SU-DHL-6 (cell line): ENCODE measurements around the gene SERINC2.

Experiments
- H2AFZ ChIP-seq: fragments of 200-600 bp; sonication (generic); 2 replicates; pipeline ENCODE4 v1.6.1; 2014; ENCODE audit warnings: low read depth, mild to moderate bottlenecking, moderate library complexity, mixed read lengths, antibody characterized with exemption, low read length; ENCODE audit not compliant: severe bottlenecking
- H3F3A ChIP-seq: fragments of 200-600 bp; shearing (Covaris generic); 2 replicates; pipeline ENCODE4 v1.6.0; 2016; ENCODE audit warnings: antibody characterized with exemption, mild to moderate bottlenecking; ENCODE audit not compliant: insufficient read depth
- H3K27ac ChIP-seq: fragments of 200-600 bp; sonication (generic); 2 replicates; pipeline ENCODE4 v1.5.1; 2016; ENCODE audit warnings: low read depth, mild to moderate bottlenecking, low read length, moderate library complexity, mixed read lengths
- H3K27me3 ChIP-seq: fragments of 200-600 bp; sonication (generic), shearing (Covaris generic); 2 replicates; pipeline ENCODE4 v1.6.0; 2014; ENCODE audit warnings: mild to moderate bottlenecking, low read length
- H3K36me3 ChIP-seq: fragments of 200-600 bp; sonication (generic); 2 replicates; pipeline ENCODE4 v1.6.1; 2014; ENCODE audit warnings: mild to moderate bottlenecking, low read length, mixed read lengths
- H3K4me2 ChIP-seq: fragments of 300-600, 200-600 bp; shearing (Covaris generic), sonication (generic); 2 replicates; pipeline ENCODE4 v1.6.0; 2014; ENCODE audit warnings: low read length, low read depth, mild to moderate bottlenecking; ENCODE audit not compliant: poor library complexity, severe bottlenecking
- H3K4me3 ChIP-seq: fragments of 200-600 bp; sonication (generic); 2 replicates; pipeline ENCODE4 v1.5.1; 2014; ENCODE audit warnings: antibody characterized with exemption, low read length, mild to moderate bottlenecking, mixed read lengths; ENCODE audit not compliant: insufficient read depth, poor library complexity, severe bottlenecking
- H3K79me2 ChIP-seq: fragments of 200-600 bp; sonication (generic); 2 replicates; pipeline ENCODE4 v1.6.1; 2014; ENCODE audit warnings: mild to moderate bottlenecking, low read length, moderate library complexity; ENCODE audit not compliant: insufficient read depth
- H3K9ac ChIP-seq: fragments of 200-600 bp; sonication (generic); 2 replicates; pipeline ENCODE4 v1.7.0; 2014; ENCODE audit warnings: mild to moderate bottlenecking, low read length
- H3K9me2 ChIP-seq: fragments of 200-600 bp; sonication (generic); replicated peaks from 2 replicates; pipeline ENCODE4 v1.6.1; 2014; ENCODE audit warnings: low read length; ENCODE audit not compliant: insufficient read depth
- H3K9me3 ChIP-seq: fragments of 200-600 bp; sonication (generic); 2 replicates; pipeline ENCODE4 v1.6.1; 2014; ENCODE audit warnings: low read length, mixed read lengths; ENCODE audit not compliant: insufficient read depth
- H4K20me1 ChIP-seq: fragments of 200-600 bp; sonication (generic); 2 replicates; pipeline ENCODE4 v1.6.1; 2014; ENCODE audit warnings: low read depth, mild to moderate bottlenecking, antibody characterized with exemption, low read length, moderate library complexity, mixed read lengths
- CTCF ChIP-seq: fragments of 200-600 bp; sonication (generic); IDR thresholded peaks from one replicate; pipeline ENCODE4 v1.5.1; 2017; ENCODE audit warnings: antibody characterized with exemption, mild to moderate bottlenecking, low read length, moderate library complexity; ENCODE audit not compliant: insufficient read depth, poor library complexity, severe bottlenecking
- EZH2phosphoT487 ChIP-seq: fragments of 200-600 bp; sonication (generic), shearing (Covaris generic); conservative IDR thresholded peaks from 2 replicates; pipeline ENCODE4 v1.6.1; 2018; ENCODE audit warnings: mild to moderate bottlenecking, antibody characterized with exemption, low read length, moderate library complexity, mixed read lengths

SERINC2 gene

DNA sequence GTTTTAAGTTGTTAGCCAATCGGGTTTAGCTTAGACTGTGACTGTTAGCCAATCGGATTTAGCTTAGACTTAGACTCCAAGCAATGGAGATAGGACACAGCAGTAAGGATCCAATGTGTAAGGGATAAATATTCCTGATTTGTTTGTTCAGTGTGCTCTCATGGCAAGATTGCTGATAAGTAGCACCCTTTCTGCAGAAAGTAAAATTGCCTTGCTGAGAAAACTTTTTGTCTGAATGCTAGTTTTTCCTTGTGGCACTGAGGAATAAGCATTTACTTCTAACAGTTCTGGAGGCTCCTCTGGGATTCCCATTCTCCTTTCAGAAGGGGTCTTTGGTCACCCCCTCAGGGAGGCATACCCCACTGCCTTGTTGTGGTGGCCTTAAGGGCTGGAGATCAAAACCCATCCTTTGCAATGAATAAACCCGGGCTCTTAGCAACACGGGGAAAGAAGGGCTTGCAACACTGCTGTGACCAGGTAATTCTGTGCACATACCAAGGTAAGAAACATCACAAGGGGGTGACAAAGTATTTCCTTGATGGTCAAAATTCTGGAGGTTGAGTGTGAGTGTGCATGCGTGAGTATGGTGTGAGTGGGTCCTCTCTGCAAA, 45.4 kb downstream of the SERINC2 start:
- no peaks in the 10 kb centered on the region for H4K20me1 ChIP-seq
- TF ChIP-seq EZH2phosphoT487 (no peak), CTCF (no peak)
- H3K27me3 ChIP-seq = no peaks in the 10 kb centered on the region
- no peaks in the 10 kb centered on the region for H3K9me2 ChIP-seq
- H3K27ac ChIP-seq = no peak overlapping the region
- no peaks in the 10 kb centered on the region for H3K36me3 ChIP-seq
- no peak overlapping the region for H3K4me2 ChIP-seq
- H3F3A ChIP-seq = no peaks in the 10 kb centered on the region
- H3K9me3 ChIP-seq = peaks cover 17% of the 10 kb centered on the region
- no peak overlapping the region for H3K4me3 ChIP-seq
- no peak overlapping the region for H2AFZ ChIP-seq
- no peak overlapping the region for H3K9ac ChIP-seq
- H3K79me2 ChIP-seq = no peaks in the 10 kb centered on the region

- TF ChIP-seq EZH2phosphoT487 (no peak), CTCF (no peak)
- Histone ChIP-seq H3K9me2 (no peaks in the 10 kb centered on the region), H3K4me3 (no peak overlapping the region), H3K79me2 (no peaks in the 10 kb centered on the region), H3F3A (no peaks in the 10 kb centered on the region), H3K9ac (no peak overlapping the region), H3K27me3 (no peaks in the 10 kb centered on the region), H3K9me3 (peaks cover 14% of the 10 kb centered on the region), H3K27ac (no peak overlapping the region), H4K20me1 (no peaks in the 10 kb centered on the region), H3K4me2 (no peak overlapping the region), H3K36me3 (no peaks in the 10 kb centered on the region), H2AFZ (no peak overlapping the region)
Observed at GRCh38 chr1:31460027-31460426, 47.0 kb downstream of the SERINC2 start.

DNA sequence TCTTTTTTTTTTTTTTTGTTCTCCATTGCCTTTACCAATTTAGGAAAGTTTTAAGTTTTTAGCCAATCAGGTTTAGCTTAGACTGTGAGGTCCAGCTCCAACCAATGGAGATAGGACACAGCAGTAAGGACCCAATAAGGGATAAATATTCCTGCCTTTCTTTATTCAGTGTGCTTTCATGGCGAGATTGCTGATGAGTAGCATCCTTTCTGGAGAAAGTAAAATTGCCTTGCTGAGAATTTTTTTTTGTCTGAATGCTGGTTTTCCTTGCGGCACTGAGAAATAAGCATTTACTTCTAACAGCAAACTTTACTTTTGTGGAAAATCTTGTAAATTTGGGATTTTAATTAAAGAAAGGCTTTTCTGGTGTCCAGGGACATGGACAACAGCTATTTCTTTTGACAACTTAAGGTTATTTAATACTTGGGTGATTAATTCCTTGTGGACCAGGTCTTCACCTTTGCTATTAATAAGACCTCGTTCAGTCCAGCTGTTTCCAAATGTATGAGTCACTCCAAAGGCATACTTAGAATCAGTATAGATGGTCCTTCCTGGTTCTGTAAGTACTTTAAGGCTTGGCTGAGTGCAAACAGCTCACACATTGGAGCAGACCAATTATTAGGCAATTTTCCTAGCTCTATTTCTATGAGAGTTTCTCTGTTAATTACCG, 54.1 kb downstream of the SERINC2 start:
- Histone ChIP-seq H4K20me1 (no peaks in the 10 kb centered on the region), H3K9ac (no peak overlapping the region), H3K27me3 (no peaks in the 10 kb centered on the region), H3F3A (no peaks in the 10 kb centered on the region), H3K36me3 (no peaks in the 10 kb centered on the region), H3K9me3 (no peaks in the 10 kb centered on the region; the same call in 1 of the 2 replicates), H3K79me2 (no peaks in the 10 kb centered on the region), H3K27ac (no peak overlapping the region), H3K4me3 (no peak overlapping the region), H3K9me2 (no peaks in the 10 kb centered on the region), H2AFZ (no peak overlapping the region), H3K4me2 (no peak overlapping the region)
- no peak for TF ChIP-seq CTCF
- no peak for TF ChIP-seq EZH2phosphoT487
